NCI-H128 (cell line): Measurements from ENCODE around the gene ASCC3.

Experiments
- DNase-seq: peaks from one replicate; lab custom pipeline; 2025; ENCODE audit not compliant: unreplicated experiment; lab: John Stamatoyannopoulos, UW

ASCC3 gene

GRCh38 chr6:100512203-100512862 lies 368.8 kb downstream of the ASCC3 start:
- DNase-seq = no peak

GRCh38 chr6:100509101-100509500 lies 372.0 kb downstream of the ASCC3 start:
- no peak for DNase-seq

DNA sequence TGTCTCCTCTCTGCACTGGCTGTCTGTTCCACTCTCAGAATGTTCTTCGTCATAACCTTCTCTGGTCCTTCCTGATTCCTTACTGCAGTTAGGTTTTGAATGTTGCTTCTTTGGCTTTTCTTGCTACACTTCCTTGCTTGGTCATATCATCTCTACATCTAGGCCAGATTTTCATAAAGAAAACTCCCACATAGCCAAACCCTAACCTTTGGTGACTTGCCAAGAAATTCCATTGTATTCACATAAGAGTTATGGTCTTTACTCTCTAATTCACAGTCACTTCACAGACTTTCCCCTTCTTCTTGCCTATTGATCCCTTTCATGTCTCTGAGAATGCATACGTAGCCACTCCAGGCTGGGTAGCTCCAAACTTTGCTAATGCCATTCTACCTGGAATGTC lies 374.5 kb downstream of the ASCC3 start:
- no peak for DNase-seq

GRCh38 chr6:100504786-100505737 lies 376.1 kb downstream of the ASCC3 start:
- DNase-seq = no peak

- no peak for DNase-seq
Measured at GRCh38 chr6:100503043-100503705, 378.0 kb downstream of the ASCC3 start.

DNA sequence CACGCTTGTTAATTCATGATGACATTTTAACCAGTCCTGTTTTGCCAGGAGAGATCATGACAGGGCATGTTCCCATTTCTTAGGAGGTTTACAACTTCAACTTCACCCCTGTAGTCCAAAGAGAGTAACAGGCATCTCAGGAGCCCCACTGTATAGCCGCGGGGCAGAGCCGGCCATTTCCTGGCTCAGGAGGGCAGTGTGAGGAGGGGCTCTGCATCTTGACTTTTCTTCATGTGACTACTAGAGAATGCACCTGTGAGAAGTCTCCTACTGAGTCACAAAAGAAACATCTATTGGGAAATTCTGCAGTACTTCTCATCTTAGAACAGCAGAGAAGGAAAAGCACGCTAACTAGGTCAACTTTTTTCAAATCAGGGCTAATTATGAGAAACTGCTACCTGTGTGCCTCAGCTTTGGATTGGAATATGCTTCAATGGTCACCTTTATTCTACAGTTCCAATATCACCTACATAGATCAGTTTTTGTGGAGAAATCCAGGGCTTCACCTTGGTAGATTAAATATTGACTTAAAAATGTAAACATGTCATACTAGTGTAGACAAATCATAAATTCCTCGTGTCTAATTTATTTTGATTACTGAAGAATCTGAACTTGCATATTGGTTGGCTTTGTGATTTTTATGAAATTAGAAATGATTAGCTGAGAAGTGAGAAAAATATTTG lies 387.8 kb downstream of the ASCC3 start:
- DNase-seq = no peak

GRCh38 chr6:100491952-100492670 lies 389.0 kb downstream of the ASCC3 start:
- no peak for DNase-seq

GRCh38 chr6:100490065-100490464 lies 391.1 kb downstream of the ASCC3 start:
- no peak for DNase-seq

DNA sequence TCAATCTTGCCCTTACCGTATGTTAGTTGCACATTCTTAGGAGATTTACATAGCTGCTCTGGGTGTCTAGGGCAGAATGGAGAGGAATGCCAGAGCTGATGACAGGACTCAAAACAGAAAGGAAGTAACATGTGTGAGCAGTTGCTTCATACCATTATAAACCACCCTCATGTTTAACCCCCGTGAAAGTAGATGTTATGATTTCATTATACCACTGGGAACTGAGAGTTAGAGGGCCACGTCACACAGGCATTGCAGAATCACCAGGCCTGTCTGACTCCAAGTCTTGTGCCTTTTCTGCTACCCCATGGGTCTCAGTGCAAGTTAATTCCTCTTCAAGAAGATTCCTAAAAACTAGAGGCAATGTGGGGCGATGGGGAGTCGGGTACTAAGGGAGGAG lies 392.9 kb downstream of the ASCC3 start:
- DNase-seq = no peak

DNA sequence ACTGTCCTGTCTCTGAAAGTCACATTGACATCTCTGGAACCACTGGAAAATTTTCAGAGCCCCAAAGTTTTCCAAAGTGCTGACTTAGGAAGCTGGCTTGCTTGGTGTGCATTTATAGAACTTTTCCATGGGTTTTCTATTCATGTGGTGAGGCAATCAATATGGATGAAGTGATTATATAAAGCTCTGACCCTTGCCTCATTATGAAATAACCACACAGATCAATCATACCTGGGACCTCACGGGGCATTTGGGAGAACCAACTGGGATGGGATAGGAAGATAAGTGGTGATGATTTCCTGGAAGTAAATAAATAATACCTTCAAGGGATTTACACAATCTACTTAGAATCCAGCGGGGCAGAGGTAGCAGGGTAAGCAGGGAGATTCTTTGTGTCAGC lies 393.5 kb downstream of the ASCC3 start:
- no peak for DNase-seq

- no peak for DNase-seq
Measured at GRCh38 chr6:100485268-100485667, 395.9 kb downstream of the ASCC3 start.

- DNase-seq = no peak
Measured at GRCh38 chr6:100484474-100484873, 396.7 kb downstream of the ASCC3 start.

- DNase-seq = no peak
Measured at GRCh38 chr6:100482698-100483097, 398.4 kb downstream of the ASCC3 start.

DNA sequence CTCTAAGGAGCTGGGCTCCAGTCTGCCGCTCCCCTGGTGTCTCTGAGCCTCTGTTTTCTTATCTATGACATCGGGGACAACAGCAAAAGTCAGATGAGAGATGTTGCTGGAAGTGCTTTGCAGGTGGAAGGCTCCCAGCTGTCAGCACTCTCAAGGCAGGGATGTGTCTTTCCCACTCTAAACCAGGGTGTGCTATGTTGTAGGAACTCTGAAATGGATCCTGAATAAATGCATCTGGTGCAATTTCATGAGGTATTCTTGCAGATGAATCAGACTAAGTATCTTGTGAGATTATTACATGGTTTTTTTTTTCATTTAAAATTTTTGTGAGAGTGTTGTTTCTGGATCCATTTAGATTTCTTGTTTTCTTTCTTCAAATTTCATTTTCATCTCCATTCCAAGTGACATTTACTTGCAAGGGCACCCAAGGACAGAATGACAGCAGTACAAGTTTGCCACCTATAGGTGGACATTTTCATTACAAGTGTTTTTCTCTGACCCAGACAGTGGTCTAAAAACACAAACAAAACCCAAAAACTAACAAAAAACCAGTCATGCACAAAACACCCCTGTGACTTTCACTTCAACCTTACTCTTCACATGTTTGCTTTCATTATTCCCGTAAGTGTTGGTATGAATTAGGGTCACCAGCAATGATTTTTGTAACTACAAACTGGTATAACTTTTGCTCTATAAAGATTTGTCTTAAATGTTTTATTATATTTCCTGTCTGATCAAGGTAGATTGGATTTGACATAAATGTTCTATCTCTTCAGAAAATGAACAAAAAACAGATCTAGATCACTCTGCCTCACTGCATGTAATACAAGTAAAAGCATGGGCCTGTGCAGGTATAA lies 401.7 kb downstream of the ASCC3 start:
- DNase-seq = no peak

- no peak for DNase-seq
Measured at GRCh38 chr6:100475554-100476320, 405.4 kb downstream of the ASCC3 start.

DNA sequence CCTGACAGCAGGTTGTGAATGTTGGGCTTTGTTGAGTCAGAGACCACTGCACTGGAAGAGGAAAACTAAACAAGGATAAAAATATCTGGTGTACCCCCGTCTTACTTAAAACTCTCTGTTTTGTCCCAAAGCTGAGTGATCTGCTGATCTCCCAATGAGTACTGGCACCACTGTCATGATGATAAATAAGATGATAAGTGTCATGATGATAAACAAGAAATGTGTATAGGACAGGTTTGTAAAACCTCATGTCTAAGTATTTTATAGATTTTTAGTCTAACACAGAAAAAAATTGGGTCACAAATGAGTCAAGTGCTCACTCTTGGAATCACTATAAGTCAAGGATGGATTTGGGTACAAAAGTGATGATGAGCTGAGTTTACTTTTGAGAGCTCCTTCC lies 407.9 kb downstream of the ASCC3 start:
- DNase-seq = no peak

- DNase-seq = no peak
Measured at GRCh38 chr6:100472674-100473073, 408.5 kb downstream of the ASCC3 start.

- no peak for DNase-seq
Measured at GRCh38 chr6:100470422-100471120, 410.6 kb downstream of the ASCC3 start.
